ENCODE data around the gene RIMS4.

- TF ChIP-seq, protein P1, sequence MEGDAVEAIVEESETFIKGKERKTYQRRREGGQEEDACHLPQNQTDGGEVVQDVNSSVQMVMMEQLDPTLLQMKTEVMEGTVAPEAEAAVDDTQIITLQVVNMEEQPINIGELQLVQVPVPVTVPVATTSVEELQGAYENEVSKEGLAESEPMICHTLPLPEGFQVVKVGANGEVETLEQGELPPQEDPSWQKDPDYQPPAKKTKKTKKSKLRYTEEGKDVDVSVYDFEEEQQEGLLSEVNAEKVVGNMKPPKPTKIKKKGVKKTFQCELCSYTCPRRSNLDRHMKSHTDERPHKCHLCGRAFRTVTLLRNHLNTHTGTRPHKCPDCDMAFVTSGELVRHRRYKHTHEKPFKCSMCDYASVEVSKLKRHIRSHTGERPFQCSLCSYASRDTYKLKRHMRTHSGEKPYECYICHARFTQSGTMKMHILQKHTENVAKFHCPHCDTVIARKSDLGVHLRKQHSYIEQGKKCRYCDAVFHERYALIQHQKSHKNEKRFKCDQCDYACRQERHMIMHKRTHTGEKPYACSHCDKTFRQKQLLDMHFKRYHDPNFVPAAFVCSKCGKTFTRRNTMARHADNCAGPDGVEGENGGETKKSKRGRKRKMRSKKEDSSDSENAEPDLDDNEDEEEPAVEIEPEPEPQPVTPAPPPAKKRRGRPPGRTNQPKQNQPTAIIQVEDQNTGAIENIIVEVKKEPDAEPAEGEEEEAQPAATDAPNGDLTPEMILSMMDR (IDR thresholded peaks at IDR 0.05): no peak
- no peak for TF ChIP-seq EZH2 (IDR thresholded peaks at IDR 0.05; ENCODE audit: borderline replicate concordance, insufficient read depth, low read depth, low read length, poor library complexity, severe bottlenecking)
These were observed 45.3 kb downstream of the RIMS4 start for GRCh38 chr20:44765091-44765490.

Data from B cell (primary cell).